Left ventricle myocardium inferior (tissue), 1 donor: ENCODE data around the gene PRKCE. TPM values are rescaled to one million over a fixed set of nuclear protein-coding genes. Genes with fewer than 3 reads are reported as not detected.

Source experiments
- DNase-seq: peaks from one replicate; pipeline ENCODE4 v3.0.0-alpha.2; 2020
- H3K27ac ChIP-seq: fragments of 200-600 bp; replicated peaks from 2 replicates; pipeline ENCODE4 v1.8.0; 2021
- H3K27me3 ChIP-seq: fragments of 200-600 bp; 2 replicates; pipeline ENCODE4 v1.8.0; 2021; ENCODE audit warnings: low read depth
- H3K36me3 ChIP-seq: fragments of 200-600 bp; 2 replicates; pipeline ENCODE4 v1.8.0; 2021
- H3K4me1 ChIP-seq: fragments of 200-600 bp; 2 replicates; pipeline ENCODE4 v1.8.0; 2021
- H3K4me3 ChIP-seq: fragments of 200-600 bp; 2 replicates; pipeline ENCODE4 v1.8.0; 2021; ENCODE audit warnings: mild to moderate bottlenecking, moderate library complexity
- H3K9me3 ChIP-seq: fragments of 200-600 bp; replicated peaks from 2 replicates; pipeline ENCODE4 v1.8.0; 2021
- CTCF ChIP-seq: fragments of 200-600 bp; IDR thresholded peaks from 2 replicates; pipeline ENCODE4 v1.8.0; 2021; ENCODE audit warnings: antibody characterized with exemption, mild to moderate bottlenecking, borderline replicate concordance
- intact Hi-C: fragments of 100-400 bp; cut with micrococcal nuclease; formaldehyde crosslinking; loops from one replicate; pipeline ENCODE4 v1.11.0; 2022
- total RNA-seq: library from RNA; stranded (reverse); fragmentation: NEBNext Ultra II Directional; extraction: Animal tissue kit (Norgen Biotek cat#: 25700); gene quantifications from one replicate; pipeline ENCODE4 v1.2.1, GENCODE V29; 2021
- donor health status: DM: no; HTN: yes; CAD: no; lungs with severe emphysema.

The PRKCE gene
- total RNA-seq, 1 donor from 2014 or later: 14.7 TPM

- no peak for TF ChIP-seq CTCF
- H3K27ac ChIP-seq: no peak overlapping the region
- DNase-seq: no peak
- intact Hi-C loops: no loop called here
- H3K4me3 ChIP-seq: no peak overlapping the region
- H3K9me3 ChIP-seq: no peaks in the 10 kb centered on the region
- no peaks in the 10 kb centered on the region for H3K36me3 ChIP-seq
- no peaks in the 10 kb centered on the region for H3K27me3 ChIP-seq
- peaks cover 28% of the 10 kb centered on the region for H3K4me1 ChIP-seq
Observed at GRCh38 chr2:45732946-45733345, 81.5 kb downstream of the PRKCE start.

GRCh38 chr2:45734336-45734735 lies 82.9 kb downstream of the PRKCE start:
- Histone ChIP-seq H3K27me3 (no peaks in the 10 kb centered on the region), H3K27ac (no peak overlapping the region), H3K4me1 (peaks cover 28% of the 10 kb centered on the region), H3K4me3 (no peak overlapping the region), H3K36me3 (no peaks in the 10 kb centered on the region), H3K9me3 (no peaks in the 10 kb centered on the region)
- DNase-seq: no peak
- intact Hi-C loops: no loop called here
- no peak for TF ChIP-seq CTCF

- no peaks in the 10 kb centered on the region for H3K27me3 ChIP-seq
- intact Hi-C loops: no loop called here
- no peak overlapping the region for H3K27ac ChIP-seq
- no peak for TF ChIP-seq CTCF
- no peaks in the 10 kb centered on the region for H3K36me3 ChIP-seq
- peaks cover 28% of the 10 kb centered on the region for H3K4me1 ChIP-seq
- no peaks in the 10 kb centered on the region for H3K9me3 ChIP-seq
- DNase-seq: no peak
- H3K4me3 ChIP-seq: no peak overlapping the region
Observed at GRCh38 chr2:45734952-45735351, 83.5 kb downstream of the PRKCE start.

- Histone ChIP-seq H3K9me3 (no peaks in the 10 kb centered on the region), H3K4me1 (peaks cover 35% of the 10 kb centered on the region), H3K27ac (no peak overlapping the region), H3K27me3 (no peaks in the 10 kb centered on the region), H3K36me3 (no peaks in the 10 kb centered on the region), H3K4me3 (no peak overlapping the region)
- no peak for DNase-seq
- TF ChIP-seq CTCF: no peak
- intact Hi-C loops: no loop called here
Observed at GRCh38 chr2:45736757-45737704, 85.6 kb downstream of the PRKCE start.

GRCh38 chr2:45739796-45740485 lies 88.5 kb downstream of the PRKCE start:
- H3K4me1 ChIP-seq: peaks cover 50% of the 10 kb centered on the region
- H3K27me3 ChIP-seq: no peaks in the 10 kb centered on the region
- H3K4me3 ChIP-seq: no peak overlapping the region
- no peaks in the 10 kb centered on the region for H3K9me3 ChIP-seq
- H3K36me3 ChIP-seq: no peaks in the 10 kb centered on the region
- no peak for DNase-seq
- TF ChIP-seq CTCF: no peak
- no peak overlapping the region for H3K27ac ChIP-seq
- intact Hi-C loops: no loop called here
